Skin of body (tissue), 2 donors: Measurements from ENCODE around the gene CLIC3. TPM values are rescaled to one million over a fixed set of nuclear protein-coding genes. Genes with fewer than 3 reads are reported as not detected.

Source experiments
- DNase-seq: peaks from one replicate; lab custom pipeline; 2025; lab: John Stamatoyannopoulos, UW
- total RNA-seq: library from RNA; depleted of rRNA; stranded (reverse); fragments of >200 nt; gene quantifications from one replicate; pipeline ENCODE4 v1.2.3, GENCODE V29; 2014

CLIC3 gene
- total RNA-seq, 1 donor from 2014 or later, result 12.7 TPM

- DNase-seq, result no peak
Measured at GRCh38 chr9:137001857-137002645, 5.7 kb upstream of the CLIC3 start.

- DNase-seq, result no peak
Measured at GRCh38 chr9:137000177-137000930, 4.0 kb upstream of the CLIC3 start.

- no peak for DNase-seq
Measured at GRCh38 chr9:136997830-136998234, 1.5 kb upstream of the CLIC3 start.

GRCh38 chr9:136997371-136997770, 1.0 kb upstream of the CLIC3 start:
- no peak for DNase-seq

GRCh38 chr9:136995772-136996311, 526 bp downstream of the CLIC3 start:
- no peak for DNase-seq

GRCh38 chr9:136995362-136995761, 1.0 kb downstream of the CLIC3 start:
- DNase-seq, result no peak

GRCh38 chr9:136994888-136995230, 1.5 kb downstream of the CLIC3 start:
- DNase-seq, result no peak

GRCh38 chr9:136994180-136994887, 2.0 kb downstream of the CLIC3 start:
- DNase-seq, result no peak

- no peak for DNase-seq
Measured at GRCh38 chr9:136992819-136993369, 3.5 kb downstream of the CLIC3 start.

- DNase-seq, result peak; percentile 74
Measured at GRCh38 chr9:136991993-136992818, 4.2 kb downstream of the CLIC3 start, which contains the start of gene PAXX. Gene PAXX (plus strand): TSS chr9:136992422. CDS start chr9:136992444, 22 bp downstream.

GRCh38 chr9:136990242-136990911, 6.0 kb downstream of the CLIC3 start:
- DNase-seq, result no peak

GRCh38 chr9:136988872-136989271, 7.5 kb downstream of the CLIC3 start:
- no peak for DNase-seq

GRCh38 chr9:136985853-136986252, 10.5 kb downstream of the CLIC3 start:
- no peak for DNase-seq

GRCh38 chr9:136985027-136985602, 11.3 kb downstream of the CLIC3 start:
- DNase-seq, result no peak

- no peak for DNase-seq
Measured at GRCh38 chr9:136984464-136985026, 11.8 kb downstream of the CLIC3 start.

- no peak for DNase-seq
Measured at GRCh38 chr9:136983656-136984314, 12.6 kb downstream of the CLIC3 start.

GRCh38 chr9:136983167-136983566, 13.2 kb downstream of the CLIC3 start:
- no peak for DNase-seq

GRCh38 chr9:136982232-136983051, 13.9 kb downstream of the CLIC3 start, which contains the start of gene LCNL1:
Gene LCNL1 (plus strand): TSS chr9:136982993. CDS start chr9:136983587, 594 bp downstream.
- DNase-seq, result no peak
